Left lobe of liver (tissue), 2 donors: ENCODE results near the gene UBR3. TPM values are rescaled to one million over a fixed set of nuclear protein-coding genes. Genes with fewer than 3 reads are reported as not detected.
A peak's percentile ranks its signal among the peaks of the same experiment; 100 is the strongest.

ENCODE experiments used
- ATAC-seq: fragments of 200-7000 bp; cut with Tn5 transposase; one replicate; pipeline ENCODE4 v1.9.1; 2020; ENCODE audit warnings: mild to moderate bottlenecking, moderate library complexity
- DNase-seq: peaks from one replicate; pipeline ENCODE4 v3.0.0-alpha.2; 2020; ENCODE audit warnings: low spot score
- total RNA-seq: library from RNA; stranded (reverse); gene quantifications from one replicate; pipeline ENCODE4 v1.2.1, GENCODE V29; 2021
- donor health status: DM: no; HTN: no; CAD: no; lungs with moderate emphysema.
- donor health status: DM: no; HTN: yes; CAD: no.

UBR3 gene
- total RNA-seq, 1 donor from 2014 or later, result 27.6 TPM

- no peak for ATAC-seq
- DNase-seq, result no peak
These were observed 207.3 kb downstream of the UBR3 start for GRCh38 chr2:170034596-170034995.

GRCh38 chr2:170038734-170039133 lies 211.5 kb downstream of the UBR3 start:
- DNase-seq, result no peak
- ATAC-seq, result peak; percentile 18

- DNase-seq, result no peak
- peak; percentile 67 for ATAC-seq
These were observed 212.3 kb downstream of the UBR3 start for GRCh38 chr2:170039401-170040172.

GRCh38 chr2:170044751-170045478 lies 217.7 kb downstream of the UBR3 start:
- ATAC-seq (no peak), DNase-seq (no peak)

GRCh38 chr2:170047331-170048065 lies 220.2 kb downstream of the UBR3 start:
- ATAC-seq (no peak), DNase-seq (no peak)

GRCh38 chr2:170052151-170052550 lies 224.9 kb downstream of the UBR3 start:
- DNase-seq (no peak), ATAC-seq (no peak)

- DNase-seq, result no peak
- no peak for ATAC-seq
These were observed 227.7 kb downstream of the UBR3 start for GRCh38 chr2:170054997-170055396.

DNA sequence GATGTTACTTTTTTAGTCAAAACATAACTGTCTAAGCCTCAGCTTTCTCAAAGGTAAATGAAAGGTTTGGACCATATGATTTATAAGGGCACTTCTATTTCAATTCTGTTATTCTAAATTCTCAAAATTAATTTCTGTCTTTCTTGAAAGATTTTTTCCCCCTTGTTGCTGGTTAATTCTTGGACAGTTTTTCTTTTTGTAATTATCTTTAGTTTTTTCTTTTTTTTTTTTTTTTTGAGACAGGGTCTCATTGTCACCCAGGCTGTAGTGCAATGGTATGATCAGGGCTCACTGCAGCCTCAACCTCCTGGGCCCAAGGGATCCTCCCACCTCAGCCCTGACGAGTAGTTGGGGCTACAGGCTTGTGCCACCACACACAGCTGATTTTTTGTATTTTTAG lies 229.6 kb downstream of the UBR3 start:
- no peak for DNase-seq
- ATAC-seq, result no peak

GRCh38 chr2:170063456-170064235 lies 236.4 kb downstream of the UBR3 start:
- no peak for ATAC-seq
- no peak for DNase-seq

DNA sequence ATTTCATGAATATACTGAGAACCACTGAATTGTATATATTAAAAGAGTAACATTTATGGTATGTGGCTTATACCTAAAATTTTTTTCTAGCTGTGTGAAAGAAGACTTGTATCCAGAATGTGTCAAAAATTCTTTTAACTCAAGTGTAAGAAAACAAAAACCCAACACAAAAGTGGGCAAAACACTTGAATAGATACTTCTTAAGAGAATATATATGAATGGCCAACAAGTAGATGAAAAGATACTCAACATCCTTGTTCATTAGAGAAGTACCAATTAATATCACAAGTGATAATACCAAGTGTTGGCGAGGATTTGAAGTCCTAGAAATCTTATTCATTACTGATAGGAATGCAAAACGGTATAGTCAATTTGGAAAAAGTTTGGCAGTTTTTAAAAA lies 243.5 kb downstream of the UBR3 start:
- no peak for ATAC-seq
- DNase-seq, result no peak

GRCh38 chr2:170073288-170073687 lies 246.0 kb downstream of the UBR3 start:
- DNase-seq (no peak), ATAC-seq (peak; percentile 22)

DNA sequence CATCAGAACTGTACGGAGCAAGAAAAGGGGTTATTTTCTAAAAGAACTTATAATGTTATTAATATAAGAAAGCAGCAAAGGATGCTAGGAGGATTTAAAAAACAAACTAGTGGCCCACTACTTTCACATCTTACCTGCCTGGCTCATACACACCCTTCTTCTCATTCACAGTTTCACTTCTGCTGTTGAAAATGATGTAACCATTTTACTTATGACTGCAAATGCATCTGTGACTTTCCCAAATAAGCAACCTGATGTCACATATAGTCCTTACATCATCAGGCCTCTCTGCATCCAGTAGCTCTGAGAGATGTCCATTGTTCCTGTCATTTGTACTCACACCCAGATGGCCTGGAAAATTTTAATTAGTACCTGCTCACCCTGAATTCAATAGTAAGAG lies 248.9 kb downstream of the UBR3 start:
- ATAC-seq (no peak), DNase-seq (no peak)

- ATAC-seq (no peak), DNase-seq (no peak)
These were observed 250.7 kb downstream of the UBR3 start for GRCh38 chr2:170077830-170078569.

- DNase-seq (no peak), ATAC-seq (no peak)
These were observed 257.7 kb downstream of the UBR3 start for GRCh38 chr2:170084820-170085491.

GRCh38 chr2:170086117-170086688 lies 258.9 kb downstream of the UBR3 start:
- DNase-seq, result no peak
- peak; percentile 15 for ATAC-seq

- ATAC-seq, result no peak
- no peak for DNase-seq
These were observed 259.6 kb downstream of the UBR3 start for GRCh38 chr2:170086751-170087412.

DNA sequence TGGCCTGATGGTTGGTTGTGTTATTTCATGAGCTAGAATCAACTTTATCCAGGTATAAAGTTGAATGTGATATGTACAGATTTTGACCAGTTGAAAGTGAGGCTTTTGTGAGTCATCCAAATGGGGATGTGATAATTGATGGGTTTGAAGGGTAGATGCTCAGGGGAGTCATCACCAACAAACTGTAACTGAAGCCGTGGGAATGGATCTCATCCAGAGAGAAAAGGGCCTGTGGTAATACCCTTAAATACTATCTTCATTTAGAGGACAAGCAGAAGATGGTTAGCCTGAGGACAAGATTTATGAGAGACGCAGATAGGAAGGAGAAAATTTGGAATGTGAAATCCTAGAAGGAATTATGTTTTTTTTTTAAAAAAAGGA lies 260.1 kb downstream of the UBR3 start:
- DNase-seq (no peak), ATAC-seq (no peak)

- DNase-seq (no peak), ATAC-seq (no peak)
These were observed 261.5 kb downstream of the UBR3 start for GRCh38 chr2:170088776-170089175.

GRCh38 chr2:170090229-170090628 lies 263.0 kb downstream of the UBR3 start:
- DNase-seq (no peak), ATAC-seq (no peak)
